Transverse colon (tissue), 3 donors: ENCODE results near the gene TIGD1.

ENCODE experiments used
- EP300 ChIP-seq: sonication (generic); formaldehyde crosslinking; IDR thresholded peaks from one replicate; pipeline ENCODE4 v1.6.1; 2017; ENCODE audit warnings: antibody characterized with exemption, low read depth
- POLR2A ChIP-seq: fragments of 450-650 bp; IDR thresholded peaks from one replicate; pipeline ENCODE4 v1.6.1; 2016; ENCODE audit warnings: antibody characterized with exemption, mild to moderate bottlenecking, moderate library complexity
- TF ChIP-seq, protein P1 (sequence below), 5 experiments: fragments of 200-600 bp in 3 of 5; fragments of 450-650 bp in 2 of 5; sonication (generic) in 3 of 5; IDR thresholded peaks; 1 replicate in 2 of 5; 2 replicates in 3 of 5; pipeline ENCODE4 v1.5.1; 2016 to 2017; ENCODE audit warnings: antibody characterized with exemption in 5 of 5, inconsistent platforms in 3 of 5, mild to moderate bottlenecking in 2 of 5, moderate library complexity in 1 of 5

DNA sequence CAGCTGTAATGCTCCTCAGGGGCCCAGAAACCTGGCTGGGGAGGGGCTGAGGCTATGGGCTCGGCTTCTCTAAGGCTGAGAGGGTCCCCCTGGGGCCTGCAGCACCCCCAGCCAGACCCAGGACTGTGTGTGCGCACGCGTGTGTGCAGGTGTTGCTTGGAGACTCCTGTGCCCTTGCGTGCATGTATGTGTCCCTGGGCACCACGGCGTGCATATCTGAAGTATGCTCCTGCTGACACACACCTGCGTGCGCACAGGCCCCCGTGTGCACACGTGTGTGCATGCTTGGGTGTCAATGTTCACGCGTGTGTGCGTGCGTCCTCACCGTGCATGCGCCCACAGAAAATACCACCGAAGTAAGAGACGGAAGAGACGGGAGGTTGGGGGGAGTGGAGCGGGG, 47.8 kb downstream of the TIGD1 start:
- TF ChIP-seq, protein P1, sequence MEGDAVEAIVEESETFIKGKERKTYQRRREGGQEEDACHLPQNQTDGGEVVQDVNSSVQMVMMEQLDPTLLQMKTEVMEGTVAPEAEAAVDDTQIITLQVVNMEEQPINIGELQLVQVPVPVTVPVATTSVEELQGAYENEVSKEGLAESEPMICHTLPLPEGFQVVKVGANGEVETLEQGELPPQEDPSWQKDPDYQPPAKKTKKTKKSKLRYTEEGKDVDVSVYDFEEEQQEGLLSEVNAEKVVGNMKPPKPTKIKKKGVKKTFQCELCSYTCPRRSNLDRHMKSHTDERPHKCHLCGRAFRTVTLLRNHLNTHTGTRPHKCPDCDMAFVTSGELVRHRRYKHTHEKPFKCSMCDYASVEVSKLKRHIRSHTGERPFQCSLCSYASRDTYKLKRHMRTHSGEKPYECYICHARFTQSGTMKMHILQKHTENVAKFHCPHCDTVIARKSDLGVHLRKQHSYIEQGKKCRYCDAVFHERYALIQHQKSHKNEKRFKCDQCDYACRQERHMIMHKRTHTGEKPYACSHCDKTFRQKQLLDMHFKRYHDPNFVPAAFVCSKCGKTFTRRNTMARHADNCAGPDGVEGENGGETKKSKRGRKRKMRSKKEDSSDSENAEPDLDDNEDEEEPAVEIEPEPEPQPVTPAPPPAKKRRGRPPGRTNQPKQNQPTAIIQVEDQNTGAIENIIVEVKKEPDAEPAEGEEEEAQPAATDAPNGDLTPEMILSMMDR (IDR thresholded peaks at IDR 0.05) = no peak
- TF ChIP-seq EP300 = no peak
- no peak for TF ChIP-seq POLR2A
